CD4-positive, alpha-beta T cell (primary cell): ENCODE results near the gene KLF14. TPM values are rescaled to one million over a fixed set of nuclear protein-coding genes. Genes with fewer than 3 reads are reported as not detected.
A peak's percentile ranks its signal among the peaks of the same experiment; 100 is the strongest.

ENCODE experiments used
- ATAC-seq: fragments of 200-7000 bp; cut with Tn5 transposase; one replicate; pipeline ENCODE4 v1.10.0; 2022; ENCODE audit warnings: mild to moderate bottlenecking; ENCODE audit not compliant: poor library complexity
- CTCF ChIA-PET: fragments of 350-600 bp; sonication (Branson Sonifier 250); formaldehyde crosslinking; loops from one replicate; lab custom pipeline; 2021; ENCODE audit warnings: antibody characterized with exemption, inconsistent platforms; lab: Charles Lee
- POLR2A ChIA-PET: fragments of 350-600 bp; sonication (Branson Sonifier 250); formaldehyde crosslinking; loops from one replicate; lab custom pipeline; 2021; ENCODE audit warnings: antibody characterized with exemption, inconsistent platforms; lab: Charles Lee
- DNase-seq, 14 experiments: peaks; one replicate each; pipeline ENCODE4 v3.0.0-alpha.2; 2013 to 2020; ENCODE audit warnings: mixed read lengths in 2 of 14
- H3K27ac ChIP-seq, 2 donors: one replicate each; pipeline versions ENCODE4 v1.5.1 to v1.7.0; 2013; ENCODE audit warnings: low read length in 2 of 2, low read depth in 1 of 2, mild to moderate bottlenecking in 1 of 2
- H3K27me3 ChIP-seq, 2 experiments: 1 replicate in 1 of 2; 2 replicates in 1 of 2; pipeline versions ENCODE4 v1.6.1 to v1.7.0; 2013; ENCODE audit warnings: low read length in 2 of 2, control low read depth in 1 of 2, mild to moderate bottlenecking in 1 of 2, moderate library complexity in 1 of 2; ENCODE audit not compliant: insufficient read depth in 2 of 2, control insufficient read depth in 1 of 2
- H3K36me3 ChIP-seq: one replicate; pipeline ENCODE4 v1.6.1; 2013; ENCODE audit warnings: low read length, control low read depth; ENCODE audit not compliant: insufficient read depth
- H3K4me1 ChIP-seq: one replicate; pipeline ENCODE4 v1.6.1; 2013; ENCODE audit warnings: low read length, control low read depth; ENCODE audit not compliant: insufficient read depth
- H3K4me3 ChIP-seq: one replicate; pipeline ENCODE4 v1.5.1; 2013; ENCODE audit warnings: mild to moderate bottlenecking, low read length, moderate library complexity
- H3K9me3 ChIP-seq, 2 experiments: 1 replicate in 1 of 2; 2 replicates in 1 of 2; pipeline versions ENCODE4 v1.6.1 to v1.7.0; 2013; ENCODE audit warnings: low read length in 2 of 2, mild to moderate bottlenecking in 2 of 2, control low read depth in 1 of 2, moderate library complexity in 1 of 2; ENCODE audit not compliant: control insufficient read depth in 1 of 2, insufficient read depth in 1 of 2
- H3K27ac Mint-ChIP-seq: one replicate; pipeline ENCODE4 v1.8.0; 2020; ENCODE audit warnings: mixed read lengths
- H3K27me3 Mint-ChIP-seq: one replicate; pipeline ENCODE4 v1.8.0; 2021; ENCODE audit warnings: mixed read lengths
- H3K36me3 Mint-ChIP-seq: one replicate; pipeline ENCODE4 v1.8.0; 2021; ENCODE audit warnings: low read depth, mixed read lengths
- H3K4me1 Mint-ChIP-seq: one replicate; pipeline ENCODE4 v1.8.0; 2021; ENCODE audit warnings: low read depth, mixed read lengths
- H3K4me3 Mint-ChIP-seq: one replicate; pipeline ENCODE4 v1.8.0; 2020; ENCODE audit warnings: mild to moderate bottlenecking, mixed read lengths
- H3K9me3 Mint-ChIP-seq: one replicate; pipeline ENCODE4 v1.8.0; 2020; ENCODE audit warnings: mixed read lengths
- intact Hi-C, 2 experiments: fragments of 100-400 bp; cut with DNase I in 1 of 2; cut with micrococcal nuclease in 1 of 2; formaldehyde crosslinking; loops; one replicate each; pipeline versions ENCODE4 v1.15.1 to v1.9.0; 2023 to 2025; cut with DNase I, micrococcal nuclease
- total RNA-seq, 174 experiments: library from RNA in 2 of 174; stranded (reverse) in 2 of 174; gene quantifications; one replicate each; pipeline ENCODE4 v1.2.3 and lab custom pipeline; 2021 to 2026
- TF ChIP-seq, protein P1 (sequence below): fragments of 200-600 bp; IDR thresholded peaks from one replicate; pipeline ENCODE4 v1.8.0; 2022; ENCODE audit warnings: antibody characterized with exemption, mild to moderate bottlenecking

KLF14 gene
- total RNA-seq, 2 experiments from 2014 or later: not detected

DNA sequence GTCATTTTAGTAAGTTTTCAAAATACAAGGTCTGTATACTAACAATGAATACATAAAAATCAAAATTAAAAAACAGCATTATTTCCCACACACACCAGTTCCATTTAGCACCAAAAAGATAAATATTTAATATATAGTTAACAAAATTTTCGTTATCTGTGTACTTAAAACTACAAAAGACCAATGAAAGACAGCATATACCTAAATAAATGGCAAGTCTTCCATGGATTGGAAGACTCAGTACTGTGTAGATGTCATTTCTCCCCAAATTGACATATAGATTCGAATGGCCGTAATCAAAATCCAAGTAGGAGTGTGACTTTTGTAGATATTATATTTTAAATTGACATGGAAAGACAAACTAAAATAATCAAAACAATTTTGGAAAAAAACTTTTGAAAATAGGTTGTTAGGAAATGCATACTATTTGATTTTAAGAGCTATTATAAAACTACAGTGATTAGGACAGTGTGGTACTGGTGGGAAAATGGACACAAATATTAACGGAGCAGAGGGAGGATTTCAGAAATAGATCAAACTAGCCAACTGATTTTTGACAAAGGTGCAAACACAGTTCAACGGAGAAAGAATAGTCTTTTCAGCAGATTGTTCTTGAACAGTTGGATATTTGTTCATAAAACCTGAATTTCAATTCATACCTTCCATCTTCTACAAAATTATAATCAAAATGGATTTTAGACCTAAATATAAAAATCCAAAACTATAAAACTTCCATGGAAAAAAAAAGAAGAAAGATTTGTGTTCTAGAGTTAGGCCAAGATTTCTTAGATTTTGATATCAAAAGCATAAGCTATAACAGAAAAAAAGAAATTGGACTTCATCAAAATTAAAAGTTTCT lies 14.8 kb upstream of the KLF14 start:
- H3K27ac Mint-ChIP-seq: no peak overlapping the region
- no peaks in the 10 kb centered on the region for H3K9me3 ChIP-seq
- H3K36me3 Mint-ChIP-seq: no peaks in the 10 kb centered on the region
- H3K4me1 Mint-ChIP-seq: no peaks in the 10 kb centered on the region
- H3K27me3 Mint-ChIP-seq: peaks cover 43% of the 10 kb centered on the region
- H3K36me3 ChIP-seq: no peaks in the 10 kb centered on the region
- no peak for ATAC-seq
- H3K27ac ChIP-seq: no peak overlapping the region
- no peaks in the 10 kb centered on the region for H3K4me1 ChIP-seq
- intact Hi-C loops: no loop called here
- no peak for DNase-seq
- POLR2A ChIA-PET: no interaction called here
- H3K4me3 ChIP-seq: no peak overlapping the region
- TF ChIP-seq, protein P1, sequence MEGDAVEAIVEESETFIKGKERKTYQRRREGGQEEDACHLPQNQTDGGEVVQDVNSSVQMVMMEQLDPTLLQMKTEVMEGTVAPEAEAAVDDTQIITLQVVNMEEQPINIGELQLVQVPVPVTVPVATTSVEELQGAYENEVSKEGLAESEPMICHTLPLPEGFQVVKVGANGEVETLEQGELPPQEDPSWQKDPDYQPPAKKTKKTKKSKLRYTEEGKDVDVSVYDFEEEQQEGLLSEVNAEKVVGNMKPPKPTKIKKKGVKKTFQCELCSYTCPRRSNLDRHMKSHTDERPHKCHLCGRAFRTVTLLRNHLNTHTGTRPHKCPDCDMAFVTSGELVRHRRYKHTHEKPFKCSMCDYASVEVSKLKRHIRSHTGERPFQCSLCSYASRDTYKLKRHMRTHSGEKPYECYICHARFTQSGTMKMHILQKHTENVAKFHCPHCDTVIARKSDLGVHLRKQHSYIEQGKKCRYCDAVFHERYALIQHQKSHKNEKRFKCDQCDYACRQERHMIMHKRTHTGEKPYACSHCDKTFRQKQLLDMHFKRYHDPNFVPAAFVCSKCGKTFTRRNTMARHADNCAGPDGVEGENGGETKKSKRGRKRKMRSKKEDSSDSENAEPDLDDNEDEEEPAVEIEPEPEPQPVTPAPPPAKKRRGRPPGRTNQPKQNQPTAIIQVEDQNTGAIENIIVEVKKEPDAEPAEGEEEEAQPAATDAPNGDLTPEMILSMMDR: no peak
- H3K9me3 Mint-ChIP-seq: no peaks in the 10 kb centered on the region
- no peak overlapping the region for H3K4me3 Mint-ChIP-seq
- CTCF ChIA-PET: interaction anchor here (0.9 kb wide), 1 partner anchor 9 kb away, joined by 3 read pairs; no protein-coding TSS in a partner anchor
- H3K27me3 ChIP-seq: peaks cover 7 to 15% of the 10 kb centered on the region in 2 experiments

DNA sequence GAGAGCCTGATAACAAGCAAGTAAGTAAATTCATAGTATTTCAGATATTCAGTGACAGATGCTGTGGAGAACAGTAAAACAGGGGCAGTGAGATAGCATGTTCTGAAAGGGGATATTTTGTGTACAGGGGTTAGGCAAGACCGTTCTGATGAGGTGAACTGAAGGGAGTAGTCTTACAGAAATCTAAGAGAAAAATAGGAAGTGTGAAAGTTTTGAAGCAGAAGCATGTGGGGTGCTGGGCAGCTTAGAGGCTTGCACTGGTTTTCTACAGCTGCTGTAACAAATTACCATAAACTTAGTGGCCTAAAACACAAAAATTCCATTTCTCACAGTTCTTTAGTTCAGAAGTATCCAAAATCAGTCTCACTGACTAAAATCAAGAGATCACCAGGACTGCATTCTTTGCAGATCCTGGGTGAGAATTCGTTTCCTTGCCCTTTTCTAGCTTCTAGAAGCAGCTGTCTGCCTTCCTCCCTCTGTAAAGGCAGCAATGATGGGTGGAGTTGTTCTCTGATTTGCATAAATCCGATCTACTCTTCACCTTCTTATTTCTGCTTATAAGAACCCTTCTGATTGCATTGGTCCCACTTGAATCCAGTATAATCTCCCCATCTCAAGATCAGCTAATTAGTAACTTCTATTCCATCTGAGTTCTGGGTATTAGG lies 7.5 kb upstream of the KLF14 start:
- CTCF ChIA-PET: interaction anchor here (1.1 kb wide), 1 partner anchor 10 kb away, joined by 3 read pairs; no protein-coding TSS in a partner anchor
- H3K9me3 ChIP-seq: no peaks in the 10 kb centered on the region
- ATAC-seq: no peak

DNA sequence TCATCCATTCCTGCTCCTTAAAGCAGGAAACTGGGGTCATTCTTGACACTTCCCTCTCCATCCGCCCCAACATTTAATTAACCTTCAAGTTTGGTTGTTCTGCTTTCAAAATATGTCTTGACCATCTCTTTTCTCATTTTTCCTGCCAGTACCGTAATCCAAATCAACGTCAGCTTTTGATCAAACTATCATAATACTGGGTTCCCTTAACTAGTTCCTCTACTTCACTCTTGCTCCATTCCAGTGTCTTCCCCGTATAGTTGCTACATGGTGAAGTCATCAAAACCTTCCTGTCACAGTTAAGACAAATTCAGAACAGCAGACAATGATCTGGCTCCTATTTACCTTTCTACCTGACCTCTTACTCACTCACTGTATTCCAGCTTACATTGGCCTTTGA lies 6.6 kb upstream of the KLF14 start:
- Histone ChIP-seq H3K9me3 (no peaks in the 10 kb centered on the region), H3K27me3 (peaks cover 37 to 85% of the 10 kb centered on the region in 2 experiments), H3K4me1 (no peaks in the 10 kb centered on the region), H3K36me3 (no peaks in the 10 kb centered on the region), H3K4me3 (no peak overlapping the region), H3K27ac (no peak overlapping the region)
- H3K36me3 Mint-ChIP-seq: no peaks in the 10 kb centered on the region
- ATAC-seq: no peak
- ChIA-PET POLR2A (no interaction called here), CTCF (no interaction called here)
- no peaks in the 10 kb centered on the region for H3K4me1 Mint-ChIP-seq
- H3K27me3 Mint-ChIP-seq: peaks cover 51% of the 10 kb centered on the region
- H3K27ac Mint-ChIP-seq: no peak overlapping the region
- intact Hi-C loops: no loop called here
- DNase-seq: peak in 2 of 14 experiments; percentile 8 to 20
- no peak overlapping the region for H3K4me3 Mint-ChIP-seq
- TF ChIP-seq, protein P1: no peak
- H3K9me3 Mint-ChIP-seq: no peaks in the 10 kb centered on the region

More for the DNA sequence above, 7.5 kb upstream of the KLF14 start:
- no peak overlapping the region for H3K27ac Mint-ChIP-seq
- Histone ChIP-seq H3K27me3 (peaks cover 37 to 80% of the 10 kb centered on the region in 2 experiments), H3K36me3 (no peaks in the 10 kb centered on the region), H3K4me3 (no peak overlapping the region), H3K4me1 (no peaks in the 10 kb centered on the region), H3K27ac (no peak overlapping the region)
- DNase-seq: peak in 2 of 14 experiments; percentile 17 to 19
- H3K9me3 Mint-ChIP-seq: no peaks in the 10 kb centered on the region
- H3K36me3 Mint-ChIP-seq: no peaks in the 10 kb centered on the region
- peaks cover 45% of the 10 kb centered on the region for H3K27me3 Mint-ChIP-seq
- H3K4me1 Mint-ChIP-seq: no peaks in the 10 kb centered on the region
- intact Hi-C loops: no loop called here
- POLR2A ChIA-PET: no interaction called here
- no peak overlapping the region for H3K4me3 Mint-ChIP-seq
- TF ChIP-seq, protein P1: no peak
